ENCODE data around the gene GPR39.

DNA sequence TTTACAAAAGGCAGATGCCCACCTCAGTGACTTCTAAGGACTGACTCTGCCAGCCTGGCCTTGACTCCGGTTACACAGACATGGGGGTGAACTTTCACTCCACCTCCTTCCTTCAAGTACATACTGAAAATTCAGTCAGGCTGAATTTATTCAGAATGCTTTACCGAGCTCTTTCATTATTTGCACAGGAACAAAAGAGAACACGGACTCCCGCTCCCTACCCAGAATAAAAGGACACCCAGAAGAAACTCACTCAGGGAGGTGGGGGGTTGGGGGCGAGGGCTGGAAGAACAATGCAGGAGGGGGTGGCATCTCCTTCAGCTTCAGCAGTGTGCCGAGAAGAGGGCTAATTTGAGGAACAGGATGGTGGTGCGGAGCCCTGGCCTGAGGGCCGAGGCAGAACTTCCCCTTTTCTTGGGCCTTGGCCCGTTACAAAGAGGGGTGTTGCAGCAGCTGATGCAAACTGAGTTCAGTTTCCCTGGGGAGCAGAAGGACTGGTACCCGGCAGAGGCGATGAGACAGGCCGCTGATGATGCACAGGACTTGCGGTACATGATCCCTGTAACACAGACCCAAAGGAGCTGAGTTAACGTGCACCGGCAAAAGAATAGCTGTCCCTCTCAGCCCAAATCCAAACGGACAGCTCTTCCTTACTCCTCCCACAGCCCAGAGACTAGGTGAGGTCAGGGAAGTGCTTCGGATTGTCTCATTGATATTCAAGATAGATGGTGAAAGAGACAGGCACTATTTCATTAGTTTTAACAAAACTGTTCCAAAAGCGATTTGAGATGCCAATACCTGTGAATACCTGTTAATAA, 229.3 kb downstream of the GPR39 start:
- TF ChIP-seq, protein P1, sequence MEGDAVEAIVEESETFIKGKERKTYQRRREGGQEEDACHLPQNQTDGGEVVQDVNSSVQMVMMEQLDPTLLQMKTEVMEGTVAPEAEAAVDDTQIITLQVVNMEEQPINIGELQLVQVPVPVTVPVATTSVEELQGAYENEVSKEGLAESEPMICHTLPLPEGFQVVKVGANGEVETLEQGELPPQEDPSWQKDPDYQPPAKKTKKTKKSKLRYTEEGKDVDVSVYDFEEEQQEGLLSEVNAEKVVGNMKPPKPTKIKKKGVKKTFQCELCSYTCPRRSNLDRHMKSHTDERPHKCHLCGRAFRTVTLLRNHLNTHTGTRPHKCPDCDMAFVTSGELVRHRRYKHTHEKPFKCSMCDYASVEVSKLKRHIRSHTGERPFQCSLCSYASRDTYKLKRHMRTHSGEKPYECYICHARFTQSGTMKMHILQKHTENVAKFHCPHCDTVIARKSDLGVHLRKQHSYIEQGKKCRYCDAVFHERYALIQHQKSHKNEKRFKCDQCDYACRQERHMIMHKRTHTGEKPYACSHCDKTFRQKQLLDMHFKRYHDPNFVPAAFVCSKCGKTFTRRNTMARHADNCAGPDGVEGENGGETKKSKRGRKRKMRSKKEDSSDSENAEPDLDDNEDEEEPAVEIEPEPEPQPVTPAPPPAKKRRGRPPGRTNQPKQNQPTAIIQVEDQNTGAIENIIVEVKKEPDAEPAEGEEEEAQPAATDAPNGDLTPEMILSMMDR (IDR thresholded peaks at IDR 0.05): no peak
- no peak for TF ChIP-seq POLR2A (IDR thresholded peaks at IDR 0.05)
- TF ChIP-seq POLR2AphosphoS5 (IDR thresholded peaks at IDR 0.05): no peak
